Activated CD4-positive, CD25-positive, alpha-beta regulatory T cell treated with anti-CD3 and anti-CD28 coated beads, Interleukin-2, amount 50 U/mL, for 24 hours (primary cell): ENCODE results near the gene PPARGC1A.

Experiments
- ATAC-seq, 2 donors: fragments of 150-1000 bp; cut with Tn5 transposase; one replicate each; pipeline ENCODE4 v1.10.0; 2021; ENCODE audit warnings: mild to moderate bottlenecking in 1 of 2, moderate library complexity in 1 of 2

PPARGC1A gene, protein sequence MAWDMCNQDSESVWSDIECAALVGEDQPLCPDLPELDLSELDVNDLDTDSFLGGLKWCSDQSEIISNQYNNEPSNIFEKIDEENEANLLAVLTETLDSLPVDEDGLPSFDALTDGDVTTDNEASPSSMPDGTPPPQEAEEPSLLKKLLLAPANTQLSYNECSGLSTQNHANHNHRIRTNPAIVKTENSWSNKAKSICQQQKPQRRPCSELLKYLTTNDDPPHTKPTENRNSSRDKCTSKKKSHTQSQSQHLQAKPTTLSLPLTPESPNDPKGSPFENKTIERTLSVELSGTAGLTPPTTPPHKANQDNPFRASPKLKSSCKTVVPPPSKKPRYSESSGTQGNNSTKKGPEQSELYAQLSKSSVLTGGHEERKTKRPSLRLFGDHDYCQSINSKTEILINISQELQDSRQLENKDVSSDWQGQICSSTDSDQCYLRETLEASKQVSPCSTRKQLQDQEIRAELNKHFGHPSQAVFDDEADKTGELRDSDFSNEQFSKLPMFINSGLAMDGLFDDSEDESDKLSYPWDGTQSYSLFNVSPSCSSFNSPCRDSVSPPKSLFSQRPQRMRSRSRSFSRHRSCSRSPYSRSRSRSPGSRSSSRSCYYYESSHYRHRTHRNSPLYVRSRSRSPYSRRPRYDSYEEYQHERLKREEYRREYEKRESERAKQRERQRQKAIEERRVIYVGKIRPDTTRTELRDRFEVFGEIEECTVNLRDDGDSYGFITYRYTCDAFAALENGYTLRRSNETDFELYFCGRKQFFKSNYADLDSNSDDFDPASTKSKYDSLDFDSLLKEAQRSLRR

DNA sequence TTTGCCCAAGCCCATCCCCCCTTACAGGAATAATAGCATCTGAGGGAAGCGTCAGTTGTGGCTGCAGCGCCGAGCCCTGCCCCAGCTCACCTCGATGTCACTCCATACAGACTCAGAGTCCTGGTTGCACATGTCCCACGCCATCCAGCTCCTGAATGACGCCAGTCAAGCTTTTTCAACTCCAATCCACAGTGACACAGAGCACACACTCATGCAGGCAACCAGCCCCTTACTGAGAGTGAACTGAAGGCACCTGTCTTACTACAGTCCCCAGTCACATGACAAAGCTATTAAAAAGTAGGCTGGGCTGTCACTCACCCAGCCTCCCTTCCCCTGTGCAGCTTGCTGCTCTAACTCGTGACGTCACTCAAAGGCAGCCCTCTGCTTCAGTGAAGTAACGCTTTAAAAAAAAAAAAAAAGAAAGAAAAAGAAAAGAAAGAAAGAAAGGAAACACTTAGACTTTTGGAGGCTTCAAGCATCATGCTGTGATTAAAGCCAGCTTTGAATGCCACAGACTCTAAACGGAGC lies at the start of gene PPARGC1A:
Gene PPARGC1A (minus strand): TSS at position 234 of the 528 bp plus-strand sequence. CDS start 90 bp downstream, at position 144.
- peak in 1 of 2 donors; percentile 73 for ATAC-seq

GRCh38 chr4:23938796-23939195 lies 48.9 kb upstream of the PPARGC1A start:
- no peak for ATAC-seq

DNA sequence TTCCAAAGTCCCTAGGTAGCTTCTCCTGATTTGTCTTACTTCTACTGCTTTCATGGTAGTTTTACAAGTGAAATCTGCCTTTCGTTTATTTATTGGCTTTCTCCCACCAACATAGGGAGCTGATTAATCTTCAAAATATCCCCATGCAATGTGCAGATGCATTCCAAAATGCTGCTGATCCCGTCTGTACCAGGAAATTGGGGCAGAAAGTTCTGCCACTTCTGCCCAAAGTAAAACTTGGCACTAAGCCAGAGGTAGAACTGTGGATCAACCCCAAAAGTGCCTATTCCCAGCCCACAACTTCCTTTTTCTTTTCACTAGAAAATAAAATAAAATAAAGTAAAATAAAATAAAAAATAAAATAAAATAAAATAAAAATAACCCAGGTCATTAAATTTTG lies 47.3 kb upstream of the PPARGC1A start:
- ATAC-seq, result no peak

- ATAC-seq, result no peak
Observed at GRCh38 chr4:23934915-23935314, 45.1 kb upstream of the PPARGC1A start.

GRCh38 chr4:23934223-23934622 lies 44.4 kb upstream of the PPARGC1A start:
- no peak for ATAC-seq

DNA sequence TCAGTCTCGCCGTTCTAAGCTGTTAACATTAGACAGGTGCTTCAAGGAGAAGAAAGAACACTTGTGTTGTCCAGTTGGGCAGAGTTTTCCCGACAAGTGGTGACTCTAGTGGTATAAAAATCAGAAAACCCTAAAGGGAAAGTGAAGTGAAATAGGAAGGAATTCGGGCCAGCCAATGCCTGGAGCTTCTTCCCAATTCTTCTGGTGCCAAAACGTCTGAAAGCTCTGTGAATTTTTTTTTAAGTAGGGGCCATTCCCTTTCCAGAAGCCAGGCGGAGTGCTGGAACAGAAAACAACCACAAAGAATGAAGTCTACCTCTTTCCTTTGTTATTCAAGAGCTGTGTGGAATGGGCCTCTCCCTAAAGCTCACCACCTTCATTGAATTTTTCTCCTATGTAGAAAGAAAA lies 43.1 kb upstream of the PPARGC1A start:
- no peak for ATAC-seq

GRCh38 chr4:23932186-23932585 lies 42.3 kb upstream of the PPARGC1A start:
- ATAC-seq, result no peak

- ATAC-seq, result no peak
Observed at GRCh38 chr4:23931489-23931830, 41.6 kb upstream of the PPARGC1A start.

DNA sequence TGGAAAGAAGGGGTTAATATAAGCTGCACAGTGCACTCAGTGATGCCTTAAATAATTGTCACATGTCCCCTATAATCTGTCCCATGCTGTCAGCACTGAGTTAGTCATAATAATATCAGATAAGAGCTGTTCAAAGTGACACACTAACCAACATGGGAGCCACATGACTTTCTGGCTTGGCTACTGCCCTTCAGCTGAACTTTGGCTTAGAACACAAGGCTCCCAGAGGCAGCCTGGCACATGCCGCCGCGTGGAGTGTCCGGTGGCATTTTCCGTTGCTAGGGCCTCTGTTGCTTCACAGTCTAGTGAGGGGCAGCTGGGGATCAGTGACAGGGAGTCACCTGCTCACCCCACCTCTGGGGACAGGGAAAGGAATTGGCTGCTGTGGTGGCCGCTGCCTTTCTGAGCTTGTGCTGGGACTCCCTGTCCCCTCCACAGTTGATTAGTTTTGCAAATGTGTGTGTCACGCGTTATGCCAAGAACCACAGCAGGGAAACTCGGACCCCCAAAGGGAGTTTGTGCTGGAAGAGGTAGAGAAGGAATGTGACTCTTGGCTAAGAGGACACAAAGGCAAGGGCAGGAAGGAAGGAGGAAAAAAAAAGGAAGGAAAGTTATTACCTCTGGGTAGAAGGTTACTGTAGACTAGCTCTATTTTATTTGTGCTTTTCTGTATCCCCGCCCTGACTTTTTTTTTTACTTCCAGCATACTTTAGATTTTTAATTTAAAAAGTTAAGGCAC lies 41.1 kb upstream of the PPARGC1A start:
- no peak for ATAC-seq

DNA sequence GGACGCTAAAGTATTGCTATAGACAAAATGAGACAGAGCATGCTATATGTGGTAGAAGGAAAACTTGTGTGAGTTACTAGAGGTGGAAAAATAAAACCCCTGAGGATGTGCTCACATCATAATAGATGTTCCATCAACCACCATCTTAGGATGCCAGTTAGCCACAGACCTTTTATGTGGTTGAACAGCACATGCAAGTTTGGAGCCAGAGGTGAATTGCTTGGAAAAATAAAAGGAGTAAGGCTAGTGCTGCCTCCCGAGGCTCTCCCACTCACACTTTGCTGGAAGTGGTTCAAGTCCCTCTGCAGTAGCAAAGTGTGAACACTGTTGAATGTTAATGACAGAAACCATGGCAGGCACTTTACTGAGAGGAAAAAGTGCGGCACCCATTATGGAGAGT lies 39.4 kb upstream of the PPARGC1A start:
- ATAC-seq, result no peak

DNA sequence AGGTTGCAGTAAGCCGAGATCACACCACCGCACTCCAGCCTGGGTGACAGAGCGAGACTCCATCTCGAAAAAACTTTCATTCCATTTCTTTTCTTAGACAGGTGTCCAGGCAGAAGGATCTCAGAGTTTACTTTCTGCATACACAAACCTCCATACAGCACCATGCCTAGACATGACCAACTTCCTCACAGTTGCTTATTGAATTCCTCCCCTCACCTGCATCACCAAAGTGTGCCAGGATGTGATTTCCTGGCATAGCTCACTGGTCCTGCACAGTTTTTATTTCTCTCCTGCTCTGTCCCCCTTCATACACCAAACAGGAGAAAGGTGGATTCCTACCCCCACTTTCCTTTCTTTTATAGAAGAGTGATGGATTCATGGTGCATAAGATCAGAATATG lies 34.7 kb upstream of the PPARGC1A start:
- no peak for ATAC-seq

DNA sequence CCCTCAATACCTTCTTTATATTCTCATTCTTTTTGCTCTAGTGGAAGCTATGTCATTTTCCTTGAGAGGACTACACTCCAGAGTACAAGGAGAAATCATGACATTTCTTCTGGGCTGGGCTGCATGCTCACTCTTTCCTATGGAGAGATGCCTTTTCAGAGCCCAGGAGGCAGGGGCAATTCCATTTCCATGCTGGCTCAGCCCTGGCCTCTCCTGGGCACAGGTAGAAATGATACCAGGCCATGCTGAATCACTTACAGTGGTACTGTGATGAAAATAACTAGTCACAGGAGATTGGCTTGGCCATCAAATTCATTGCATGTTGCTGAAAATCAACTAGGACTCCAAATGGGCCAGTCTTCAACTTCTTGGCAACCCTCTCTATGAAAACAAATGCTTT lies 34.0 kb upstream of the PPARGC1A start:
- no peak for ATAC-seq

GRCh38 chr4:23923141-23923540 lies 33.3 kb upstream of the PPARGC1A start:
- no peak for ATAC-seq

DNA sequence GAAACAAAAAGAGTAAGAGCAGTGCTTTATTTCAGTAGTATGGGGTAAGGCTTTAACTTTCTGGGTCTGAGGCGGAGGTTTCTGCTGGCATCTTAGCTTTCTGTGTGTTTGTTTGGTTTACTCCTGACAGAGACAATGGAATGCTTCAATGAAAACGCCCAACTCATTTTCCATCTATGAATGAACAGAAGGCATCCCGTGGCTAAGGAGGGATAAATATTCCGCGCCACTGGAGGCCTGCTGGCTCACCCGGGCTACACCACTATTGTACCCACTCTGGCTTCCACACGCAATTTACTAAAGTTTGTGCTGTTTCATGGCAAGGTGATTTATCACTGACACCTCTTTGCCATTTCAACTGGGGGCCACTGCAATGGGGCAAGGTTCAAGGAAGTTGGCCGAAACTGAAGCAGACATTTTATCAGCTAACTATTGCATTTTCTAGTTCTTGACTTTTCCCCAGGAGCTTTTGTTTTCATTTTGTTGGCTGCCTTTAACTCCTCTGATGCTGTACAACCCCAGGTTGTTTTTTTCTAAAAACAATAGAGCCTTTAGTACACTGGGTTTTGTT lies 32.8 kb upstream of the PPARGC1A start:
- ATAC-seq, result no peak

- no peak for ATAC-seq
Observed at GRCh38 chr4:23922013-23922412, 32.2 kb upstream of the PPARGC1A start.

DNA sequence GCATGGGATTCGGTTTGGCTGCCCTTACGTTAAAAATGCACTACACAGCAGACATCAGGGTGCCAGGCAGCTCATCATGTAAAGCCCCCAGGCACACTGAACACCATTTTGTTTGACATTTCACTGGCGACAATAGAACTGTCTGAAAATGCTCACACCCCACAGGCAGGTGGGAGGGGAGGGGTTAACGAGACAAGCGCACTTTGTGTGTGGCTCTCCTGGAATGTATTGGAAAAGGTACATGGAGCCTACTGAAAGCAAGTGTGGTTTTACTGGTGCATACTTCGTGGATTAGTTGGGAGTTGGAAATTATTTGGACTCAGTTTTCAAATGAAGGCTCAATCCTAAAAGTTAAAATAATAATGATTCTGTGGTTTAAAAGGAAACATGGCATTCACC lies 31.6 kb upstream of the PPARGC1A start:
- no peak for ATAC-seq

DNA sequence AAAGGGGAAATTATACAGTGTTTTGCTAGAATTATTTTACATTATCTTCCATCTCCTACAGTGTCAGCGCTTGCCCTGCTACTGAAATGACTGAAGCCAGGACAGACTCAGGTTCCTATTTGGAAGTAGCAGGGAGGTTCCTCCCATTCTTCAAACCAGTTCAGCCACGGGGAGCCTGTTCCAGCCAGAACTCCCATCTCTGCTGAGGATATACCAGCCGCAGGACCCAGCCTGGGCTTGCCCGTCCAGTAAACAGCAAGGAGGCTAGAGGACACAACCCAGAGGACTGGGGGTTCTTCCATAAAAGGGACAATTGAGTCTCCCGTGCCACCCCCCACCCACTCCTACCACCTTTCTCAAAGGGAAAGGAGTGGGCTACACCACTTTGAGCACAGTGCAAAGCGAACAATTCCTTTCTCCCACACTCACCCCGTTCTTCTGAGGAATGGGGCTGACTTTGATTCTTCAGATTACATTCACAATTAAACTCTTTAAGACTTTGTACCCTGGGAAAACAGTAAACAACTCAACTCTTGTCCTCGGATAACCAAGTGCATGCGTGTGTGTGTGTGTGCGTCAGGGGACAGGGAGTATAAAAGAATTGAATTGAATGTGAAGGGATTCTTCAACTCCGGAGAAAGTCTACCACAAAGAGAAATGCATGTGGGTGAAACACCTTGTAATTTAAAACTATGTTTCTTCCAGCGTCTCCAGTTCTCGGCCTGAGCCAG lies 31.0 kb upstream of the PPARGC1A start:
- ATAC-seq, result no peak

GRCh38 chr4:23920296-23920695 lies 30.4 kb upstream of the PPARGC1A start:
- ATAC-seq, result no peak

- no peak for ATAC-seq
Observed at GRCh38 chr4:23916282-23916681, 26.4 kb upstream of the PPARGC1A start.

GRCh38 chr4:23915459-23916132 lies 25.7 kb upstream of the PPARGC1A start:
- no peak for ATAC-seq

GRCh38 chr4:23911675-23912455 lies 22.0 kb upstream of the PPARGC1A start:
- ATAC-seq, result no peak
